Small intestine (tissue), 7 donors: Measurements from ENCODE around the gene DICER1. TPM values are rescaled to one million over a fixed set of nuclear protein-coding genes. Genes with fewer than 3 reads are reported as not detected.

ENCODE experiments used
- DNase-seq, 2 donors: peaks; one replicate each; pipeline versions ENCODE4 v3.0.0 to v3.0.0-alpha.2; 2013
- FAIRE-seq: peaks from 2 replicates; lab custom pipeline; 2012; peaks lifted over from hg19 to GRCh38; lab: Jason Lieb, UNC
- H3K27ac ChIP-seq, 3 donors: one replicate each; pipeline ENCODE4 v1.5.1; 2013; ENCODE audit warnings: low read length in 2 of 3, mild to moderate bottlenecking in 2 of 3, control low read depth in 1 of 3, inconsistent platforms in 1 of 3, low read depth in 1 of 3, moderate library complexity in 1 of 3
- H3K27me3 ChIP-seq, 3 donors: one replicate each; pipeline ENCODE4 v1.6.1; 2013; ENCODE audit warnings: low read length in 3 of 3, inconsistent platforms in 1 of 3; ENCODE audit not compliant: control insufficient read depth in 3 of 3, insufficient read depth in 3 of 3
- H3K36me3 ChIP-seq, 3 donors: one replicate each; pipeline ENCODE4 v1.6.1; 2013; ENCODE audit warnings: low read length in 3 of 3, inconsistent platforms in 1 of 3, low read depth in 1 of 3, mild to moderate bottlenecking in 1 of 3, moderate library complexity in 1 of 3; ENCODE audit not compliant: control insufficient read depth in 3 of 3, insufficient read depth in 2 of 3
- H3K4me1 ChIP-seq, 3 donors: one replicate each; pipeline ENCODE4 v1.6.1; 2013; ENCODE audit warnings: low read length in 2 of 3, inconsistent platforms in 1 of 3, low read depth in 1 of 3, mild to moderate bottlenecking in 1 of 3, moderate library complexity in 1 of 3; ENCODE audit not compliant: control insufficient read depth in 3 of 3, insufficient read depth in 2 of 3
- H3K4me3 ChIP-seq, 3 donors: one replicate each; pipeline ENCODE4 v1.5.1; 2013; ENCODE audit warnings: low read length in 3 of 3, control low read depth in 1 of 3, inconsistent platforms in 1 of 3, low read depth in 1 of 3, mild to moderate bottlenecking in 1 of 3, moderate library complexity in 1 of 3
- H3K9me3 ChIP-seq, 2 donors: one replicate each; pipeline ENCODE4 v1.6.1; 2013; ENCODE audit warnings: low read depth in 1 of 2, low read length in 1 of 2; ENCODE audit not compliant: control insufficient read depth in 2 of 2, insufficient read depth in 1 of 2
- WGBS, 3 donors: extraction: QIAGEN DNeasy Blood & Tissue Kit; methylation state at CpG; one replicate each; pipeline ENCODE4 v1.1.7; 2013; 5-methylcytosine and 5-hydroxymethylcytosine counted together
- polyA plus RNA-seq, 4 donors: library from polyadenylated mRNA; stranded (reverse) in 3 of 4; unstranded in 1 of 4; fragments of 200-250 nt in 3 of 4; fragments of 120-200 nt in 1 of 4; gene quantifications; one replicate each; pipeline versions ENCODE4 v1.2.1 to v1.2.3, GENCODE V29; 2013
- donor health status: healthy with polysubstance abuse.
- donor health status: control.
- donor health status: control.
- donor health status: Bipolar disorder and iron deficiency.
- donor health status: healthy.

The DICER1 gene
- polyA plus RNA-seq, 4 donors, result 7.3 to 30.7 (median 8.1) TPM

- H3K27me3 ChIP-seq, result no peaks in the 10 kb centered on the region
- no peaks in the 10 kb centered on the region for H3K9me3 ChIP-seq
- H3K27ac ChIP-seq, result no peak overlapping the region
- H3K4me1 ChIP-seq, result no peaks in the 10 kb centered on the region
- 84 to 98% (median 94%) methylated on average over 2 to 3 of the region's 3 CpGs for WGBS, 3 donors
- DNase-seq, result no peak
- no peak for FAIRE-seq
- no peak overlapping the region for H3K4me3 ChIP-seq
- peaks cover 9 to 14% (median 10%) of the 10 kb centered on the region in 3 donors for H3K36me3 ChIP-seq
Measured at GRCh38 chr14:95125221-95125620, 32.1 kb downstream of the DICER1 start.

- 94 to 96% (median 95%) methylated on average over 9 of the region's 9 CpGs for WGBS, 3 donors
- Histone ChIP-seq H3K4me1 (no peaks in the 10 kb centered on the region), H3K27ac (no peak overlapping the region), H3K36me3 (peaks cover 9 to 14% (median 10%) of the 10 kb centered on the region in 3 donors), H3K9me3 (no peaks in the 10 kb centered on the region), H3K4me3 (no peak overlapping the region), H3K27me3 (no peaks in the 10 kb centered on the region)
- FAIRE-seq (no peak), DNase-seq (no peak)
Measured at GRCh38 chr14:95123891-95124579, 33.3 kb downstream of the DICER1 start.

GRCh38 chr14:95122621-95122945 is 34.7 kb downstream of the DICER1 start:
- Histone ChIP-seq H3K4me3 (no peak overlapping the region), H3K36me3 (peaks cover 8 to 17% (median 15%) of the 10 kb centered on the region in 3 donors), H3K27ac (no peak overlapping the region), H3K4me1 (no peaks in the 10 kb centered on the region), H3K27me3 (no peaks in the 10 kb centered on the region), H3K9me3 (no peaks in the 10 kb centered on the region)
- WGBS, 3 donors, result 94 to 99% (median 96%) methylated on average over 12 of the region's 12 CpGs
- no peak for DNase-seq
- no peak for FAIRE-seq

DNA sequence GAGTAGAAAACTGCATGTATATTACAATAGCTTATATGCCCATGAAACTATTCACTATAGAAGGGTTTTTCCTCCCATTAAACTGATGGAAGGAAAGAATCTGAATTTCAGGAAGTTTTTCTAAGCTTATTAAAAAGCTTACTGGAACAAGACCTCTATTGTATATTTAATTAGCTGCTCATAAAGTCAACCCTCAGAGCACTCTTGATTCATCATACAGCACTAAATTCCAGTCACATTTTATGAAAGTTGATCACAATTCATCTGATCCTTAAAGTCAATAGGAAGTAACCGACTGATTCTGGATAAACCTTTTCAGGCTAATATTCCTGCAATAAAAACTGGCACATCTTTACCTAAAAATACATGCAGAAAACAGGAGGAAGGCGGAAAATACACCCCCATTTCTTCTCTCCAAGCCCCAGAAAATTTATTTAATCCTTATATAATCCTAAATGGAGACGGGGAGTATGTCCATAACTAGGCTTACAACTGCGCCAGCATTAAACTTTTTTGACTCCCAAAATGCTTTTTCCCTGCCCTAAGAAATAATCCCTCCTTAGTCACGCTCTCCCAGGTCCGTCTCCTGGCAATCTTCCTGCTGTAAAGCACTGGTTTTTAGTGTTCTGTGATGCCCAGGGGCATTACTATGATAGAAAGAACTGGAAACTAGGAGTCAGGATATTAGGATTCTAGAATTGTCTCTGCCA is 35.3 kb downstream of the DICER1 start:
- Histone ChIP-seq H3K36me3 (peaks cover 8 to 17% (median 15%) of the 10 kb centered on the region in 3 donors), H3K4me1 (no peaks in the 10 kb centered on the region), H3K27ac (no peak overlapping the region), H3K4me3 (no peak overlapping the region), H3K9me3 (no peaks in the 10 kb centered on the region), H3K27me3 (no peaks in the 10 kb centered on the region)
- WGBS, 3 donors, result 89 to 91% (median 90%) methylated on average over 6 of the region's 6 CpGs
- DNase-seq, result no peak
- no peak for FAIRE-seq

- DNase-seq, result no peak
- Histone ChIP-seq H3K9me3 (no peaks in the 10 kb centered on the region), H3K4me1 (no peaks in the 10 kb centered on the region), H3K4me3 (no peak overlapping the region), H3K27me3 (no peaks in the 10 kb centered on the region), H3K27ac (no peak overlapping the region), H3K36me3 (peaks cover 5 to 18% (median 11%) of the 10 kb centered on the region in 3 donors)
- no peak for FAIRE-seq
- 67 to 75% (median 70%) methylated on average over 1 of the region's 1 CpG for WGBS, 3 donors
Measured at GRCh38 chr14:95119336-95119735, 38.0 kb downstream of the DICER1 start.

DNA sequence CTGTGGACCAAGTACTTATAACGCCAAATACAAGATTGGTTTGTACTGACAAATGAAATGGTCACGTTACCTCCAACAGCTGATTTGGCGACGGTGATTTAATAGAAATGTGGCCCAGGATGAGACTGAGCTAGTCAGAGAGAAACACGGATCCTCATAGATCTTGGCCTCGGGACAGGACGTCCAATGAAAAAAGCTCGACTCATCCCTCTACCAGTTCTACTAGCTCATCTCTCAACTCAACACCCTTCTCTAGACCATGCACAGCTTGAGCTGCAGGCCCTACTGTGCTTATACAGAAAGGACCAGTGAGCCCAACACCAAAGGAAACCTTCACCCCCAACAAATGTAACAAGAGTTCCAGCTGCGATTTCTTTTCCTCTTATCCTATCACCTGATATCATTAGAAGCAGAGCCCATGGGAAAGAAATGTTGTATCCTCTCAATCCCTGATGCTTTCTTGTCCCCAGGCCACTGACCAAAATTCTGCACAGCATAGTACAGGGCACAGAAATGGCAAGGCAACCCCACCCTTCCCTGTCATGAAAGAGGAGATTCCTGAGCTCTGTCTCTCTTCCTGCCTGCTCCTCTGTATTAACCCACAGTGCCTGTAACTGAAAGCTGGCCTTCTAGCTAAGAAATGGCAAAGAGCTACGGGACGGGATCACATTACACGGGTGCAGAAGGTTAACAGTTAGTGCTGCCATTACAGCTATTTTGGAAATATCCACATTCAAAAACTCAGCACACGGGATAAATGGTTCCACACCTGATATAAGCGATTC is 39.2 kb downstream of the DICER1 start:
- FAIRE-seq (no peak), DNase-seq (no peak)
- no peak overlapping the region for H3K4me3 ChIP-seq
- no peak overlapping the region for H3K27ac ChIP-seq
- no peaks in the 10 kb centered on the region for H3K4me1 ChIP-seq
- no peaks in the 10 kb centered on the region for H3K27me3 ChIP-seq
- peaks cover 0 to 16% (median 11%) of the 10 kb centered on the region in 3 donors for H3K36me3 ChIP-seq
- 94 to 97% (median 95%) methylated on average over 14 of the region's 14 CpGs for WGBS, 3 donors
- H3K9me3 ChIP-seq, result no peaks in the 10 kb centered on the region

DNA sequence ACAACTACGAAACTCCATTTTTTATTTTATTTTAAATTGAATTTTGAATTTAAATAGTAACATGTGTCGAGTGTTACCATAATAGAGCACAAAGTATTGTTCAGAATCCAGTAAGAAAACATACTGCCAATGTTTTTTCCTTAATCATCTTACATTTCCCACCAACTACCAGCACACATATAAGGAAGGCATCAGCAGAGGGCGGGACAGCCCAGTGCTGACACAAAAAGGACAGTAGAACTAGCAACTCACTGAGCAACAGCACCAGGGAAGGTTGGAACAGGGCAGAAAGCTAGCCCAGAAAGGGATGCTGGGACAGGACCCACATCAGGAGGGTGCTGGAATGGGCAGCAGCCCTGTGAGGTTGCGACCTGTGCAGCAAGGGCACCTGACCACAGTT is 43.9 kb downstream of the DICER1 start:
- Histone ChIP-seq H3K4me3 (no peak overlapping the region), H3K9me3 (no peaks in the 10 kb centered on the region), H3K27me3 (no peaks in the 10 kb centered on the region), H3K4me1 (no peaks in the 10 kb centered on the region), H3K36me3 (peaks cover 2 to 22% (median 12%) of the 10 kb centered on the region in 3 donors), H3K27ac (no peak overlapping the region)
- DNase-seq (no peak), FAIRE-seq (no peak)
- WGBS, 3 donors, result 98 to 100% (median 98%) methylated on average over 4 of the region's 4 CpGs

GRCh38 chr14:95111507-95112164 is 45.7 kb downstream of the DICER1 start:
- no peak for FAIRE-seq
- H3K36me3 ChIP-seq, result peaks cover 2 to 23% (median 13%) of the 10 kb centered on the region in 3 donors
- H3K9me3 ChIP-seq, result no peaks in the 10 kb centered on the region
- no peak overlapping the region for H3K4me3 ChIP-seq
- 89 to 94% (median 92%) methylated on average over 2 of the region's 2 CpGs for WGBS, 3 donors
- H3K27ac ChIP-seq, result no peak overlapping the region
- no peaks in the 10 kb centered on the region for H3K27me3 ChIP-seq
- no peak for DNase-seq
- H3K4me1 ChIP-seq, result no peaks in the 10 kb centered on the region
